Heart right ventricle (tissue), 16 donors: ENCODE measurements around the gene LDAH. TPM values are rescaled to one million over a fixed set of nuclear protein-coding genes. Genes with fewer than 3 reads are reported as not detected.

ENCODE experiments used
- ATAC-seq, 8 donors: fragments of 200-7000 bp; cut with Tn5 transposase; one replicate each; pipeline ENCODE4 v1.9.1; 2020; ENCODE audit warnings: mild to moderate bottlenecking in 8 of 8, moderate library complexity in 8 of 8, moderate number of reproducible peaks in 1 of 8
- DNase-seq, 2 donors: peaks; one replicate each; pipeline ENCODE4 v3.0.0-alpha.2; 2020
- H3K27ac ChIP-seq, 10 donors: fragments of 200-600 bp; sonication (generic) in 2 of 10; one replicate each; pipeline versions ENCODE4 v1.5.0 to v1.8.0; 2020 to 2022; ENCODE audit warnings: mild to moderate bottlenecking in 3 of 10
- H3K27me3 ChIP-seq, 7 donors: fragments of 200-600 bp; one replicate each; pipeline ENCODE4 v1.8.0; 2021 to 2022; ENCODE audit warnings: mild to moderate bottlenecking in 2 of 7
- H3K36me3 ChIP-seq, 9 donors: fragments of 200-600 bp; sonication (generic) in 1 of 9; one replicate each; pipeline versions ENCODE4 v1.5.0 to v1.8.0; 2020 to 2022; ENCODE audit warnings: mild to moderate bottlenecking in 2 of 9
- H3K4me1 ChIP-seq, 9 donors: fragments of 200-600 bp; sonication (generic) in 1 of 9; one replicate each; pipeline versions ENCODE4 v1.5.0 to v1.8.0; 2020 to 2022; ENCODE audit warnings: mild to moderate bottlenecking in 4 of 9
- H3K4me3 ChIP-seq, 10 donors: fragments of 200-600 bp; sonication (generic) in 2 of 10; one replicate each; pipeline versions ENCODE4 v1.5.0 to v1.8.0; 2020 to 2022; ENCODE audit warnings: mild to moderate bottlenecking in 7 of 10, moderate library complexity in 2 of 10
- H3K9me3 ChIP-seq, 11 donors: fragments of 200-600 bp in 10 of 11; sonication (generic) in 2 of 11; one replicate each; pipeline versions ENCODE4 v1.5.0 to v1.8.0; 2013 to 2022; ENCODE audit warnings: mild to moderate bottlenecking in 2 of 11, control low read depth in 1 of 11, moderate library complexity in 1 of 11
- CTCF ChIP-seq, 9 donors: fragments of 200-600 bp; sonication (generic) in 2 of 9; IDR thresholded peaks; one replicate each; pipeline versions ENCODE4 v1.5.0 to v1.8.0; 2021 to 2022; ENCODE audit warnings: antibody characterized with exemption in 9 of 9, mild to moderate bottlenecking in 5 of 9, moderate library complexity in 1 of 9
- WGBS, 2 donors: extraction: QIAGEN DNeasy Blood & Tissue Kit; methylation state at CpG; one replicate each; pipeline ENCODE4 v1.1.7; 2013; ENCODE audit warnings: inconsistent platforms in 1 of 2; 5-methylcytosine and 5-hydroxymethylcytosine counted together
- intact Hi-C, 10 donors: fragments of 100-400 bp; cut with DNase I; formaldehyde crosslinking; loops; one replicate each; pipeline versions ENCODE4 v1.11.1 to v1.14.2; 2022
- polyA plus RNA-seq, 2 donors: library from polyadenylated mRNA; stranded (reverse); fragments of 200-250 nt; gene quantifications; one replicate each; pipeline ENCODE4 v1.2.3, GENCODE V29; 2013
- total RNA-seq, 10 donors: library from RNA; stranded (reverse); fragmentation: NEBNext Ultra II Directional in 3 of 10; extraction: Animal tissue kit (Norgen Biotek cat#: 25700) in 3 of 10; gene quantifications; one replicate each; pipeline versions ENCODE4 v1.2.1 to v1.2.4, GENCODE V29; 2021 to 2023
- donor health status: Arrhythmogenic right ventricular cardiomyopathy.
- donor health status: ischemic (EF 13 %, LVEDD 7.1; RV severe dilation, severe dysfunction).
- donor health status: healthy with polysubstance abuse.
- donor health status: DM: no; HTN: yes; CAD: no.
- donor health status: DM: no; HTN: no; CAD: no.
- donor health status: ischemic (EF 25% LVEDD 6.9; RV normal size, moderate dysfunction).
- donor health status: ischemic (EF 25% LVEDD 5.7; RV mildly dilated, moderate dysfunction).
- donor health status: healthy.
- donor health status: DM: yes; HTN: yes; CAD: no.
- donor health status: Ischemic cardiomyopathy.
- donor health status: ischemic (EF 35%, LVEDD 5.7; RV mildly dilated, moderate dysfunction).
- donor health status: nonischemic (EF 11% LVEDD 7.7; RV severe dilation, severe dysfunction).
- donor health status: DM: yes; HTN: yes; CAD: no.
- donor health status: PGD.
- donor health status: ischemic (EF 29% LVEDD 5.4; RV normal size, mild dysfunction).
- donor health status: nonischemic (EF 23%, LVEDD 6.1; RV moderate dilation, normal function).

The LDAH gene
- total and polyA plus RNA-seq, 12 donors = 1.5 to 11.3 (median 5.4) TPM

- WGBS, 2 donors = 57 to 71% methylated on average over 3 of the region's 3 CpGs
- DNase-seq (no peak), ATAC-seq (no peak)
- H3K9me3 ChIP-seq = no peaks in the 10 kb centered on the region
- no peaks in the 10 kb centered on the region for H3K36me3 ChIP-seq
- TF ChIP-seq CTCF (IDR thresholded peaks at IDR 0.05) = no peak
- intact Hi-C loops = no loop called here
- no peak overlapping the region for H3K27ac ChIP-seq
- no peaks in the 10 kb centered on the region for H3K4me1 ChIP-seq
- H3K27me3 ChIP-seq = peaks cover 0 to 21% (median 2%) of the 10 kb centered on the region in 7 donors
- no peak overlapping the region for H3K4me3 ChIP-seq
These were observed 29.8 kb upstream of the LDAH start for GRCh38 chr2:20852670-20853069.

- Histone ChIP-seq H3K27ac (no peak overlapping the region), H3K4me1 (no peaks in the 10 kb centered on the region), H3K27me3 (peaks cover 0 to 21% (median 2%) of the 10 kb centered on the region in 7 donors), H3K4me3 (no peak overlapping the region), H3K9me3 (no peaks in the 10 kb centered on the region), H3K36me3 (no peaks in the 10 kb centered on the region)
- intact Hi-C loops = no loop called here
- TF ChIP-seq CTCF (IDR thresholded peaks at IDR 0.05) = no peak
- 73 to 77% methylated on average over 6 of the region's 6 CpGs for WGBS, 2 donors
- no peak for ATAC-seq
- no peak for DNase-seq
These were observed 29.2 kb upstream of the LDAH start for GRCh38 chr2:20852139-20852538.

GRCh38 chr2:20844246-20844645 lies 21.3 kb upstream of the LDAH start:
- Histone ChIP-seq H3K4me1 (no peaks in the 10 kb centered on the region), H3K27me3 (peaks cover 0 to 26% (median 10%) of the 10 kb centered on the region in 7 donors), H3K36me3 (no peaks in the 10 kb centered on the region), H3K27ac (no peak overlapping the region), H3K4me3 (no peak overlapping the region), H3K9me3 (peaks cover 0 to under 1% (median 0%) of the 10 kb centered on the region in 11 donors)
- DNase-seq = no peak
- ATAC-seq = no peak
- no peak for TF ChIP-seq CTCF (IDR thresholded peaks at IDR 0.05)
- intact Hi-C loops = no loop called here
- WGBS, 2 donors = 67 to 71% methylated on average over 2 of the region's 2 CpGs

GRCh38 chr2:20839052-20839451 lies 16.2 kb upstream of the LDAH start:
- no peaks in the 10 kb centered on the region for H3K36me3 ChIP-seq
- TF ChIP-seq CTCF (IDR thresholded peaks at IDR 0.05) = no peak
- peaks cover 0 to 4% (median 0%) of the 10 kb centered on the region in 11 donors for H3K9me3 ChIP-seq
- peaks cover 0 to 56% (median 34%) of the 10 kb centered on the region in 7 donors for H3K27me3 ChIP-seq
- ATAC-seq (no peak), DNase-seq (no peak)
- WGBS, 2 donors = 84 to 87% methylated on average over 1 of the region's 1 CpG
- no peak overlapping the region for H3K4me3 ChIP-seq
- intact Hi-C loops = no loop called here
- H3K27ac ChIP-seq = no peak overlapping the region
- no peaks in the 10 kb centered on the region for H3K4me1 ChIP-seq
